Keratinocyte (primary cell): ENCODE measurements around the gene RAB38.

ENCODE experiments used
- EZH2 ChIP-seq: IDR thresholded peaks from one replicate; pipeline ENCODE4 v1.6.1; 2012; ENCODE audit warnings: inconsistent platforms, mild to moderate bottlenecking, low read length, moderate library complexity
- TF ChIP-seq, protein P1 (sequence below), 3 experiments: IDR thresholded peaks in 1 of 3; conservative IDR thresholded peaks in 1 of 3; optimal IDR thresholded peaks in 1 of 3; 2 replicates in 2 of 3; 3 replicates in 1 of 3; pipeline versions ENCODE3 to v1.5.1; 2011; ENCODE audit warnings: low read length in 3 of 3, mild to moderate bottlenecking in 3 of 3, moderate library complexity in 2 of 3, control low read depth in 1 of 3, inconsistent platforms in 1 of 3; ENCODE audit not compliant: insufficient read depth in 2 of 3; ENCODE audit errors: extremely low read depth in 1 of 3

GRCh38 chr11:88181776-88182175 lies 6.5 kb upstream of the RAB38 start:
- no peak for TF ChIP-seq EZH2
- TF ChIP-seq, protein P1, sequence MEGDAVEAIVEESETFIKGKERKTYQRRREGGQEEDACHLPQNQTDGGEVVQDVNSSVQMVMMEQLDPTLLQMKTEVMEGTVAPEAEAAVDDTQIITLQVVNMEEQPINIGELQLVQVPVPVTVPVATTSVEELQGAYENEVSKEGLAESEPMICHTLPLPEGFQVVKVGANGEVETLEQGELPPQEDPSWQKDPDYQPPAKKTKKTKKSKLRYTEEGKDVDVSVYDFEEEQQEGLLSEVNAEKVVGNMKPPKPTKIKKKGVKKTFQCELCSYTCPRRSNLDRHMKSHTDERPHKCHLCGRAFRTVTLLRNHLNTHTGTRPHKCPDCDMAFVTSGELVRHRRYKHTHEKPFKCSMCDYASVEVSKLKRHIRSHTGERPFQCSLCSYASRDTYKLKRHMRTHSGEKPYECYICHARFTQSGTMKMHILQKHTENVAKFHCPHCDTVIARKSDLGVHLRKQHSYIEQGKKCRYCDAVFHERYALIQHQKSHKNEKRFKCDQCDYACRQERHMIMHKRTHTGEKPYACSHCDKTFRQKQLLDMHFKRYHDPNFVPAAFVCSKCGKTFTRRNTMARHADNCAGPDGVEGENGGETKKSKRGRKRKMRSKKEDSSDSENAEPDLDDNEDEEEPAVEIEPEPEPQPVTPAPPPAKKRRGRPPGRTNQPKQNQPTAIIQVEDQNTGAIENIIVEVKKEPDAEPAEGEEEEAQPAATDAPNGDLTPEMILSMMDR (optimal IDR thresholded peaks at IDR 0.05 in 1 of 3, IDR thresholded peaks at IDR 0.05 in 1 of 3, conservative IDR thresholded peaks at IDR 0.05 in 1 of 3; ENCODE audit: extremely low read depth in 1 of 3, insufficient read depth in 2 of 3, low read length in 3 of 3) = no peak
